ENCODE measurements around the gene DDX47. TPM values are rescaled to one million over a fixed set of nuclear protein-coding genes. Genes with fewer than 3 reads are reported as not detected.
A peak's percentile ranks its signal among the peaks of the same experiment; 100 is the strongest.

DDX47 gene
- total and polyA plus RNA-seq, 9 of the 15 experiments (the other 6 are each of a cell fraction or from before 2014, with no cell fraction given), result 39.4 to 186 (median 64.4) TPM

- TF ChIP-seq NRF1 (conservative IDR thresholded peaks at IDR 0.05 in 1 of 2, IDR thresholded peaks at IDR 0.05 in 1 of 2), result peak in 1 of 2 experiments; percentile 36; a peak in 1 of 4 replicates
- TF ChIP-seq RAD21 (CRISPR knock-in tag; conservative IDR thresholded peaks at IDR 0.05 in 1 of 2, IDR thresholded peaks at IDR 0.05 in 1 of 2), result peak; percentile 64 to 71
- no peak for TF ChIP-seq CBFA2T3 (IDR thresholded peaks at IDR 0.05)
- no peak for TF ChIP-seq SMAD2 (IDR thresholded peaks at IDR 0.05; ENCODE audit: low read depth, low read length)
- TF ChIP-seq L3MBTL2 (IDR thresholded peaks at IDR 0.05), result peak; percentile 37; the same call in 1 of the 2 replicates
Observed at GRCh38 chr12:12788675-12789368, 24.3 kb upstream of the DDX47 start (continued).

- Histone ChIP-seq H4K20me1 (replicated peaks; ENCODE audit: control insufficient read depth, insufficient read depth, low read length) (no peaks in the 10 kb centered on the region), H3K9me1 (ENCODE audit: control insufficient read depth, insufficient read depth, low read length) (no peaks in the 10 kb centered on the region), H2AFZ (ENCODE audit: low read depth, low read length) (no peak overlapping the region), H3K79me2 (ENCODE audit: control insufficient read depth, insufficient read depth, low read length) (peaks cover 17% of the 10 kb centered on the region; the same call in 2 of the 3 replicates), H3K4me2 (ENCODE audit: insufficient read depth, low read length) (no peak overlapping the region), H3K27ac (ENCODE audit: extremely low read depth, low read depth, low read length) (no peak overlapping the region), H3K36me3 (ENCODE audit: control insufficient read depth, insufficient read depth, low read length) (no peaks in the 10 kb centered on the region), H3K9me3 (replicated peaks; ENCODE audit: control insufficient read depth, insufficient read depth, low read depth, low read length) (no peaks in the 10 kb centered on the region), H3K27me3 (ENCODE audit: control insufficient read depth in 2 of 2, insufficient read depth in 2 of 2, low read length in 2 of 2) (no peaks in the 10 kb centered on the region), H3K4me1 (replicated peaks in 1 of 2; ENCODE audit: control insufficient read depth in 2 of 2, insufficient read depth in 2 of 2, low read length in 2 of 2) (peaks cover 16 to 29% of the 10 kb centered on the region in 2 experiments), H3K9ac (ENCODE audit: insufficient read depth in 1 of 2, low read depth in 2 of 2, low read length in 2 of 2) (no peak overlapping the region), H3K4me3 (no peak overlapping the region)
- DNase-seq (ENCODE audit: extremely low read depth in 1 of 4, low spot score in 3 of 4) (no peak), FAIRE-seq (no peak), ATAC-seq (no peak)
- ChIA-PET POLR2A (interaction anchor here (0.5 kb wide), 1 partner anchor 227 kb away, joined by 3 read pairs; no protein-coding TSS in a partner anchor), CTCF (ENCODE audit: low intra/inter-chr PET ratio) (no interaction called here)
- in situ Hi-C loops (cut with MboI) (no loop called here), intact Hi-C loops (cut with micrococcal nuclease) (no loop called here)
- 13% methylated on average over 4 of the region's 4 CpGs for WGBS (ENCODE audit: insufficient coverage, low coverage, missing lambda C conversion rate)
- no TSS peak for BruUV-seq (replicated peaks)
- TF ChIP-seq RFX7 (CRISPR knock-in tag; IDR thresholded peaks at IDR 0.05) (no peak), ZFP30 (CRISPR knock-in tag; IDR thresholded peaks at IDR 0.05; ENCODE audit: borderline replicate concordance) (no peak), KDM5B (IDR thresholded peaks at IDR 0.05; ENCODE audit: insufficient replicate concordance, low read depth, low read length) (no peak), UBTF (IDR thresholded peaks at IDR 0.05; ENCODE audit: borderline replicate concordance in 1 of 2, low read depth in 2 of 2, low read length in 2 of 2) (no peak), ZNF561 (CRISPR knock-in tag; conservative IDR thresholded peaks at IDR 0.05) (no peak), SNRNP70 (optimal IDR thresholded peaks at IDR 0.05; ENCODE audit: low read depth, low read length) (no peak), ZFX (CRISPR knock-in tag; IDR thresholded peaks at IDR 0.05) (no peak), CC2D1A (IDR thresholded peaks at IDR 0.05) (no peak)
Observed at GRCh38 chr12:12790956-12791355, 22.2 kb upstream of the DDX47 start.
